H4 (cell line): Measurements from ENCODE around the gene ARFIP1. TPM values are rescaled to one million over a fixed set of nuclear protein-coding genes. Genes with fewer than 3 reads are reported as not detected.
"Not testable (repeated sequence)": the region's sequence is repeated elsewhere in the genome, so short reads cannot be mapped to it uniquely, and the experiment has no call there.

Experiments
- DNase-seq: peaks from one replicate; pipeline ENCODE4 v3.0.0-alpha.2; 2015; ENCODE audit warnings: low spot score
- total RNA-seq: library from RNA; depleted of rRNA; stranded (reverse); fragments of >200 nt; shearing (Covaris generic); gene quantifications from 2 replicates; pipeline ENCODE4 v1.2.3, GENCODE V29; 2014; rRNA removed

The ARFIP1 gene, protein sequence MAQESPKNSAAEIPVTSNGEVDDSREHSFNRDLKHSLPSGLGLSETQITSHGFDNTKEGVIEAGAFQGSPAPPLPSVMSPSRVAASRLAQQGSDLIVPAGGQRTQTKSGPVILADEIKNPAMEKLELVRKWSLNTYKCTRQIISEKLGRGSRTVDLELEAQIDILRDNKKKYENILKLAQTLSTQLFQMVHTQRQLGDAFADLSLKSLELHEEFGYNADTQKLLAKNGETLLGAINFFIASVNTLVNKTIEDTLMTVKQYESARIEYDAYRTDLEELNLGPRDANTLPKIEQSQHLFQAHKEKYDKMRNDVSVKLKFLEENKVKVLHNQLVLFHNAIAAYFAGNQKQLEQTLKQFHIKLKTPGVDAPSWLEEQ
- total RNA-seq = 39.9 and 58.4 TPM in 2 replicates

DNA sequence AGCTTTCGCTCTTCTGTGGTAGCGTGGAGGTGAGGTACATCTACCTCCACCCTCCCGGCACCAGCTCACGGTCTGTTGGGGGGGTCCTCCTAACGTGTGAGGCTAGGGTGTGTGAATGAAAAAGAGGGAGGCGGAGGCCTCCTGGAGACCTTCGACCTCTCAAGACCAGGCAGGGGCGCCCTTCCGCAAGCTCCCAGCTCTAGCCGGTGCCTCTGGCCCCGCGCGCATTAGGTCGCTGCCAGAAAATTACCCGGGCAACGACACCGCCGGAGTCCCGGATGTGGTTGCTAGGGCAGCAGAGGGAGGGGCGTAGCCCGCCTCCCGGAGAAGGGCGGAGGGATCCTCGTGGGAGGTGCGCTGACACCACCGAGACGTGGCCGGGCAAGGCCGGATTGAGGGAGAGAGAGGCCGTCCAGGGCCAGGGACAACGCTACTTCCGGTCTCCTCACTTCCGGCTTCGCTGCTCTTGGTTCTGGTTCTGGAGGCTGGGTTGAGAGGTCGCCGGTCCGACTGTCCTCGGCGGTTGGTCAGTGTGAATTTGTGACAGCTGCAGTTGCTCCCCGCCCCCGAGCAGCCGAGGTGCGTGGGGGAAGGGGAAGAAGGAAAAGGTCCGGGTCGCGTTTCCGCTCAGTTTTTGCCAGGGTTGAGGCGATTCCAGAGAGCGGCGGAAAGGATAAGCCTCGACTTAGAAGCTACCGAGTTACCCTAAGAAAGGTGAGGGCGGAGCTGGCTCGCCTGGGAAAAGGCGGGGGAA lies at the start of gene ARFIP1, which contains the start of gene TIGD4:
ARFIP1 (plus strand) TSS at position 442 of the 754 bp plus-strand sequence. CDS start 49,680 bp downstream, outside the sequence.
TIGD4 (minus strand) TSS at position 218 of the 754 bp plus-strand sequence. CDS start 8,726 bp downstream, outside the sequence.
- peak; percentile 95 for DNase-seq

DNA sequence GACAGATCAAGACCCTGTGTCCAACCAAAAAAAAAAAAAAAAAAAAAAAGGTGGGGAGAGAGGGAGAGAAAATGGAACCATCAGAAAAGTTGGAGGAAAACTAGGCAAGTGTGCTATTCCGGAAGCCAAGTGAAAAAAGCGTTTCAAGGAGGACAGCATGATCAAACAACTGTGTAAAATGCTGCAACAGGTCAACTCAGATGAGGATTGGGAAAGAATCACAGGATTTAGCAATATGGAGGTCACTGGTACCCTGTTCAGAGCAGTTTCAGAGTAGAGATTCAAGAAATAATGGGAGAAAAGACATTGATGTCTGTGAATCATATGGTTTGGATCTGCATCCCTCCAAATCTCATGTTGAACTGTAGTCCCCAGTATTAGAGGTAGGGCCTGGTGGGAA lies 47.8 kb upstream of the ARFIP1 start:
- DNase-seq = no peak

DNA sequence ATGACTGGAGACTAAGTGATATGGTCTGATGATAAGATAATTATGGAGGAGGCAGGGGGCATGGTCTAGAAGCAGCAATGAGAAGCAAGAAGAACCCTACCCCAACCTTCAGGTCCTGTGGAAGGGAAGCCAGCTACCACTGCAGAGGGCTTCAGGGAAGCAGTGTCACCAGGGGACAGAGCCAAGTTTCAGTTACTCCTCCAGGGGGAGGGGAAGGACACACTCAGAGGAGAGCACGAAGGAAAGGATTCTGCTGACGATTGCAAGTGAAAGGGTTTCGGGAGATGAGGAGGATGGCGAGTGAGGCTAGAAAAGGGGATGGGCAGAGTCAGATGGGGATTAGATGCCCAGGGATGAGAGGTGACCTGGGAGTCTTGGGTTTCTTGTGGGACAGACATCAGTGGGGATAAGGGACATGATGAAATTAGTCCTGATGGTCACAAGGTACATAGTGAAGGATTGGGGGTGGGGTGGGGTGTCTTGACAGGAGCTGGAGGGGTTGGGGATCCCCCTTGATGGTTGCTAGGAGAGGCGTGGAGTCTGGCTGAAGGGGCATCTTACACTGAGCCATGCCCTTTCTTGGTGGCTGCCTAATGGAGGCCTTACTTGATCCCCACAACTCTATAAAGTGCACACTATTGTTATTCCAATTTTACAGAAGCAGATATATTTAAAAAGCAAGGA lies 45.6 kb upstream of the ARFIP1 start:
- no peak for DNase-seq

DNA sequence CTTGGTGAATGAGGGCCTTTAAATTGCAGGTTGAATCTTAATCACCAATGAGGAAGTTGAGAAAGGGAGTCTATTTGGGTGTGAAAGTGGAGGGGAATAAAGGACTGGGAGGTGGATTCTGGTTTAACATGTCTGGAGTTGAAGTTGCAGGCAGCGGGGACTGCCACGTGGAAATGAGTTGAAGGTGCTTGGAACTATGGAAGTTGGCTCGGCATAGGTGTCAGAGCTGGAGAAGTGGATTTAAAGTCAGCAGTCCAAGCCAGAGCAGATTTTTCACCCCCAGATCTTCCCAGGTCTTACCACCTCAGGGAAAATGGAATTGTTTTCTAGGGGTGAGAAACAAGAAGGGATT lies 45.1 kb upstream of the ARFIP1 start:
- no peak for DNase-seq

DNA sequence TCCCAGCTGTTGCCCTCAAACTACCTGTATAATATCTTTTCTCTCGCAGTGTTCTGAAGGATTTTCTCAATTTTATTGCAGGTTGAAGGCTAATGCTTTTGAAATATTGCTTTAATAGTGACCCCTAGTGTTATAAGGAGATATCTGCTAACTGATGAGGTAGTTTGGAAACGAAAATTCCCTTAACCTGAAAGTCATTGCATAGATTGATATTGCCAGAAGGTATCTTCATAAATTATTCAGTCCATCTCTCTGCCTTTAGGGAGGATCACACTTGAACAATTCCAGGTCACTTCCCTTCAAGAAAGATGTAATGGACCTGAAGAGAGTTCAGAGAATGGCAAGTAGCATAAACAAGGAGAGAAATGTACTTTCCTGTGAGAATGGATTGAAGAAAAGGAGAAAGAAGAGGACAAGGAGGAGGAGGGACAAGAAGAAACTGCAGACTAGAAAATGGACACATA lies 44.3 kb upstream of the ARFIP1 start:
- DNase-seq = peak; percentile 21

DNA sequence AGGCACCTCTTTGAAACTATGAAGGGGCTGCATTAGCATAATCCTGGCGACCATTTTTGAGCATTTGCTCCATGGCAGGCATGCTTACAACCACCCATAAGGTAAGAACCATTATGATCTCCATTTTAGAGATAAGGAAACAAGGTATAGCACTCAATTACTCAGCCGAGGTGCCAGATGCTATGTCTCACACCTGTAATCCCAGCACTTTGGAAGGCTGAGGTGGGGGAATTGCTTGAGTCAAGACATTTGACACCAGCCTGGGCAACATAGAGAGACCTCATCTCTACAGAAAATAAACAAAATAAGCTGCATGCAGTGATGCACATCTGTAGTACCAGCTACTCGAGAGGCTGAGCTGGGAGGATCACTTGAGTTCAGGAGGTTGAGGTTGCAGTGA lies 43.8 kb upstream of the ARFIP1 start:
- DNase-seq = no peak

DNA sequence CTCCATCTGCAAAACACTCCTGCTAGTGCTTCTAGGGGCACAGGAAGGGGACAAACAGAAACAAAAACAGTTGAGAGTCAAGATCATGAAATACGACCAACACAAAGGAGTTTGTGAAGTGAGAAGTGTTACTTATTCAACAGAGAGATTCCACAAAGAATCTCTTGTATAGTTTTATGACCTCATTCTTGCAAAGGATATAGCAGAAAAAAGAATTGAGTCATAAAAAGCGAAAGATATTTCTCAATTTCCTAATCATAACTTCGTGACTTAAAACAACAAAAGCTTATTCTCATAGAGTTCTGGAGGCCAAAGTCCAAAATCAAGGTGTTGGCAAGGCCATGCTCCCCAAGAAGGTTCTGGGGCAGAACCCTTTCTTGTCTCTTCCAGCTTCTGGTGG lies 40.9 kb upstream of the ARFIP1 start:
- no peak for DNase-seq

DNA sequence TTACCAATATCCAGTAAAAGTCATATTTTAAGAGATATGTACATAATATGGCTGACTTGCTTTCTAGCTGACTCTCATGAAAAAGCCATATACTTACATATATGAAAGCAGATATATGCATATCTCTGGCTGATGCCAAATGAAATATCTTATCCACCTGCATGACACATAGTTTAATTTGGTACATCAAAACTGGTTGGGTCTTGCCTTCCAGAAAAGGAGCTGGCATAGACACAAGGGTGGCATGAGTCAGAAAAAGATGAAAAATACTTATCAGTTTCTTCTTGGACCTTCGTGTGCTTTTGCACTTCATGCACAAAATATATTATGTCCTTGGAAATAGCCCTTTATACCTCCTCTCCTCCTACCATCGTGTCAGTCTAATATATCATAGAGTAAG lies 32.3 kb upstream of the ARFIP1 start:
- no peak for DNase-seq

DNA sequence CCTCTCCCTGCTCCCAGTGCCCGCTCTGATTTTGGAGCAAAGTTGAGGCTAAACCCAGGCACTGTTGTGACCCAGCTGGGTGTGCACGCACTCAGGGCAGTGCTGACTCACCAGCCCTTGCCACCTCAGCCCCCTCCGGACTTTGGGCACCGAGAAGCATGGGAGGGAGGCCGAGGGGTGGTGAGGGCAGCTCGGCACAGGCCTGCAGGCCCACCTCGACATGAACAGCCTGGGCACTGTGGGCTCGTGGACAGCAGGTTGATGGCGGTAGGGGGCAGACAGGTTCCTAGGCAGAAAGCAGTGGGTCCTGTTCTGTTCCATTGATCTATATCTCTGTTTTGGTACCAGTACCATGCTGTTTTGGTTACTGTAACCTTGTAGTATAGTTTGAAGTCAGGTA lies 31.1 kb upstream of the ARFIP1 start:
- no peak for DNase-seq

DNA sequence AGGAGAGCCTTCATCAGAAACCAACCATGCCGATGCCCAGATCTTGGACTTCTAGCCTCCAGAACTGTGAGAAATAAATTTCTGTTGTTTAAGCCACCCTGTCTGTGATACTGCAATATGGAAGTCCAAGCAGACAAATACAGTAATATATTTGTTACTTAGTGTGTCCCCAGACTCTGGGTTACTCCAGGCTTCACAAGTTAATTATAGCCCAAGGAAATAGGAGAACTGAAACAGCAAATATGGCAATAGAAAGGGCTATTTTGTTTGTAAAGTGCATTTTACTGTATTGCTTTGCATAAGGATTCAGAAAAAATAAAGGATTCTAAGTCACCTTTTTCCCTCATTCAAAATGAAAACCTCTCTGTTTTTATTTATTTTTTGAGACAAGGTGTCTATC lies 16.0 kb upstream of the ARFIP1 start:
- no peak for DNase-seq

DNA sequence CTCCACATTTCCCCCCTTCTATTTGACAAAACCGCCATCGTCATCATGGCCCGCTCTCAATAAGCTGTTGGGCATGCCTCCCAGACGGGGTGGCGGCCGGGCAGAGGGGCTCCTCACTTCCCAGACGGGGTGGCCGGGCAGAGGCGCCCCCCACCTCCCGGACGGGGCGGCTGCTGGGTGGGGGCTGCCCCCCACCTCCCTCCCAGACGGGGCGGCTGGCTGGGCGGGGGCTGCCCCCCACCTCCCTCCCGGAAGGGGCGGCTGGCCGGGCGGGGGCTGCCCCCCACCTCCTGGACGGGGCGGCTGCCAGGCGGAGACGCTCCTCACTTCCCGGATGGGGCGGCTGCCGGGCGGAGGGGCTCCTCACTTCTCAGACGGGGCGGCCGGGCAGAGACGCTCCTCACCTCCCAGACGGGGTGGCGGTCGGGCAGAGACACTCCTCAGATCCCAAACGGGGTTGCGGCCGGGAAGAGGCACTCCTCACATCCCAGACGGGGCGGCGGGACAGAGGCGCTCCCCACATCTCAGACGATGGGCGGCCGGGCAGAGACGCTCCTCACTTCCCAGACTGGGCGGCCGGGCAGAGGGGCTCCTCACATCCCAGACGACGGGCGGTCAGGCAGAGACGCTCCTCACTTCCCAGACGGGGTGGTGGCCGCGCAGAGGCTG lies 14.6 kb upstream of the ARFIP1 start:
- DNase-seq = not testable (repeated sequence)

DNA sequence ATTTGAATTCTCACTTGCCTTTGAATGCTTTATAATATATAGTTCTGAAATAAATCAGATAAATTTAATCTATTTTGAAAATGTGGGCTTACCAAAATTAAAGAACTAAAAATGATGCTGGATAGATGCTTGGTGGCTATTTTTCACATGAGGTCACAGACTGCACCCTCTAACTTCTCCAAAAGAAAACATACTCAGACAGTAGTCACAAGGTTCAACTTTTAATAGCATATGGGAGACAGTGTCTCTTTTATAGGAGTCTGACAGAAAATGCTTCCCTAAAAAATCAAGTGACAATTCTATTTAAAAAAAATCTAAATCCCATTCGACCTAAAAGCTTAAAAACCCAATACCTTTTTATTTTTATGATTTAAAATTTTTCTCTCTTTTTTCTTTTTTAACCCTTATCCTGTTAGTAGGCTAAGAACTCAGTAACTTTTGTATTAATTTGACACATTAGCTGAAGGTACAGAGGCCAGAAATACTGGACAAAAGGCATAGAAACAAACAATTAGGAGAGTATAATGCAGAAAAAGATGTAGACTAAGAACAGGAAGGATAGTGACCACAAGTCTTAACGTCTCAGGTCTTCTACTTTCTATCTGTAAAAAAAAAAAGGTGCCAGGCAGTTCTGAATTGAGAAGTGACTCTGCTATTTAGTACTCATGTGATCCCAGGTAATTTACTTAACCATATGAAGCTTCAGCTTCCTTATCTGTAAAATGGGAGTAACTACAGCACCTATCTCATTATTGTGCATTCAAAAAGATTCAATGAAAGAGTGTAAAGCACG lies 7.8 kb upstream of the ARFIP1 start:
- DNase-seq = no peak

DNA sequence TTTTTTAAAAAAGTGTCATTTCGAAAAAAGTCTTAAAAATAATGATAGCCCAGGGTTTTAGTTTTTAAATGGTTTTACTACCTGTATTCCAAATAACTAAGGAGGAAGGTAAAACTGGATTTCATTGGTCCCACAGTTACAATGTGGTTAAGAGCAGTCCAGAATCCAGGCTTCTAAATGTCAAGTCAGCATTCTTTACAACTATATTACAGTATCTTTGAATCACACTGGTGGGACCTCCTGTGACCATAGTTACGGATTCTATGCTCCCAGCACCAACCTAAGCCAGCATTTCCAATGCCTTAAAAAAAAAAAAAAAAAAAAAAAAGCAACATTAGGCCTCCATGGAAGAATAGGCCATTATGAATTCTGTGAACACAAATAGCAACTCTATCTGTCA lies 6.4 kb upstream of the ARFIP1 start:
- no peak for DNase-seq

DNA sequence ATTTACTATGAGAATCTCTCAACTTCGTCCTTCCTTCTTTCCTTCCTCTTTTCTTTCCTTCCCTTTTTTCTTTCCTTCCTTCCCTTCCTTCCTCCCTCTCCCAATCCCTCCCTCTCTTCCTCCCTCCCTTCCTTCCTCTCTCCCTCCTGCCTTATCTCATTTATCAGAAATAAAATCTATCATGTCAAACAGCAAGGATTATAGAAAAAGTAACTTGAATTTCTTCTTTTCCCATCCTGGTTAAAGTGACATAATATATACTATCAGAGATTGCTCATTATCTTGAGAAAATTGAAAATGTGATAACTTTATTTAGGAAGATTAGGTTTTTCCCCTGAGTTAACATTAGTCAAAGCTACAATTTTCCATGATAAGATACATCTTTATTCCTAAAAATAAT lies 5.8 kb upstream of the ARFIP1 start:
- DNase-seq = no peak

DNA sequence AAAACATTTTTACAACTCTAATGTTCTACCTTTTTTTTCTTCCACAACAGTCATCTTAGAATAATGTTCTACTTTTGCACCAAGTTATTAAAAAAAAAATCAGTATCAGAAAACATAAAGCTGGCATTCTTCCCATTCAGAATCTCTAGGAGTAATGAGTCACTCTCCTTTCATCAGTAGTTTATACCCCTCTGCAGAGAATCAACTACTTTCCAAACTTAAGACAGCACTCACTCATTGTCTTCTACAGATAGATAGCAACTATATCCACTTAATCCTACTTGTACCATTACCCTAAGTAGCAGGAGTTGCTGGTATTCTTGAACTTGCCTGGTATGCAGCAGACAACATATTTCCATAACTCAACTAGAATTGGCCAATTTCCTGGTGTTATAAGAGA lies 3.4 kb upstream of the ARFIP1 start:
- DNase-seq = no peak

DNA sequence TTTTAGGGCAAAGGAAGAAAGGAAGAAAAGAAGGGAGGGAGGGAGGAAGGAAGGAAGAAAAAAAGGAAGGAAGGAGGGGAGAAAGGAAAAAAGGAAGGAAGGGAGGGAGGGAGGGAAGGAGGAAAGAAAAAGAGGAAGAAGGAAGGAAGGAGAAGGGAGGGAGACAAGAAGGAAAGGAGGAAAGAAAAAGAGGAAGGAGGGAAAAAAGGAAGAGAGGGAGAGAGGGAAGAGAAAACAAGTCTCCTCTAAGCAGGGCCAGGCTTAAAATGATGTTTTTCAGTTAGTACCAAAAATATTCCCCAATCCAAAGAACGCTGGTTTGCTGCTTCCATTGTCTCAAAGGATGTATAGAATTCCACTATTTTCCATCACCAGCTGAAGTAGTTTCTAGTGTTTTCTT lies 2.3 kb upstream of the ARFIP1 start:
- DNase-seq = no peak

DNA sequence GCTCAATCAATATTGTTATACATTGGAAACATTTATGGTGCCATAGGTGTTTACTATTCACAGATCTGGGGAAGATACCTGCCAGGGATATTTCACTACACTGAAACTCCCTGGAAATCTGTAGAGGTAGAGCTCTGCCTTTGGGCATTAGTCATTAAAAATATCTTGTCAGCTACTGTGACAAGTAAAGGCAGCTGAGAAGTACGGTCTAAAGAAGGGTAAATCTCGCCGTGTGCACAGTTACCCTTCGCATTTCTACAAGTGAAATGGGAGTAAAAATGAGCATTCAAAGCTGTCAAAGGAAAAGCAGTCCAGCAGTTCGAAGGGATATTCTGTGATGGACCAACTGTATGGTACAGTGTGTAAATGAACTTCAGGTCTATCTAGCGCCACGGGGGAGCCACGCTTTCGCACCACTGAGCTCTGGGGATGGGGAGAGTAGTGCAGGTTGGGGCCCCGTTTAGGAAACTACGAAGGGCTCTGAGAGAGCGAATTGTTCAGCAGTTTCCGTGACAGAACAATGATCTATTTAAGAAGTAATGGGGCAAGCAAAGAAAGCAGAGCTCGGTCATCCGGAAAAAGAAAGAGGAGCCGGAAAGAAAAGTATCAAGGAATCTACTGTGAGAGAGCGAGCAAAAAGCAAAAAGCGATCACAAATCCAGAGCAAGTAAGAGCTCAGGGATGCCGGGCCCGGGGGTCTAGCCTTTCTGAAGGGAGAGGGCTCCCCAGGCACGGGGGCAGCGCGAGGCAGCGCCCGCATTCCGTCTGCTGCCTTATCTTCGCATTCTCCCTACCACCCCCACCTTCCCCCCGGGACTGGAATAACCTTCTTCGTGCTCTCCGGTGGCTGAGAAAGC lies 870 bp upstream of the ARFIP1 start:
- DNase-seq = no peak

DNA sequence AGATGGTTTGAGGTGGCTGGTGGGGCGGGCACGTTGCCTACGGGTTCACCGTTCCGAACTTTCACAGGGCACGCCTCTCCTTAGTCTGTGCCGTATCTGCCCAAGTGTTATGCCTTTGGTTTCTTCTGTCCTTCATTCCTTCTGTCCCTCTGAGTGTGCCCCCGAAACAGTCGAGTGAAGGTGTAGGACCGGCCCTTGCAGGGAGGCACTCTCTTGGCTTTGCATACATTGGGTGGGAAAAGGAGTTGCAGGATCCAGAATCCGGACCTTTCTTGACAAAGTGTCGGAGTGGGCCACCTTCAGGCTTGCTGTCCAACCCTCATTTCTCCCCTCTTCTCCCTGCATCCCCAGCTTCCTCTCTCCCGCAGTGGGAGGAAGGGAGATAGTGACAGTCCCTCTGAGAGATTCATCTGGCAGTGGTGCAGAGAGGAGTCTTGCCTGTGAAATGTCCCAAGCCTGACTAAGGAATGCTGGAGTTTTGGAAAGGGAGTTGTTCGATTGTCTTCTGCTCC lies 569 bp downstream of the ARFIP1 start:
- no peak for DNase-seq

DNA sequence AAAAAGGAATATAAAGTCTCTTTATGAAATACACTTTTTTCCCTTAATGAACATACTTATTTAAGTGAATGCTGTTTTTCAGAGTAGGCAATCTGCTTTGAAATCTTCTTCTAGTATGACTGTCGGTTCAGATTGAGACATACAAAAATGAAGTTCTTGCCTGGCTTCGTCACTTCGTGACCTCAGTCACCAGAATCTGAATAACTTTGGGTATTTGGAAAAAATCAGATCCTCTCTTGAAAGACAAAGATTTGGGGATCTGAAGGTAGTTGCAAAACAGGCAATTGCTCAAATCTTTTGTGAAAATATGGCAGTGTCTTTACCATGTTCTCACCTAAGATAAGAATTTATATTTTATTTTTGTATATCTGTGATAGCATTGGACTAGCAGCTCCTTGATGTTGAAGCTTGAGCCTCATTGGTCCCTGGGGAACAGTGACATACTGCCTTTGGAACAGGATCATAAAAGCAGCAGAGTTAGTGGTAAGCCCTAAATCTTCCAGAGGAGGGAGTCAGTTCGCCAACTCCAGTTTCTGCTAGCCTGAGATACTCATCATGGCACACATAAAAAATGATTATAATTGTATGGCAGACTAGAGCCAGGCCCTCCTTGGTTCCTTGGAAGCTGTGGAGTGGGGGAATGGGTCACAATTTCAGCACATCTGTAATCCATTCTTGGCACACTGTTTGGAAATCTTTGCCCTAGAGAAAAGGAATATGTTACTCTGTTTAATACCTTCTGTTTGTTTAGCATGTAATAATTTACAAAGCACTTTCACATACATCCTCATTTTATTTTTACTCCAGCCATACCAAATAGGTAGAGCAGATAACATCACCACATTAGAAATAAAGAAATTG lies 5.0 kb downstream of the ARFIP1 start:
- DNase-seq = peak; percentile 49
